DLD1 (cell line): ENCODE data around the gene GIGYF1.
"Not testable (repeated sequence)": the region's sequence is repeated elsewhere in the genome, so short reads cannot be mapped to it uniquely, and the experiment has no call there.

ENCODE experiments used
- in situ Hi-C: cut with HindIII; loops from 2 replicates; pipeline ENCODE4 v1.10.0; 2017; ENCODE audit warnings: low sequenced_read_pairs

GIGYF1 gene

GRCh38 chr7:100673302-100673941 lies 20.6 kb downstream of the GIGYF1 start, which contains the start of gene GNB2:
Gene GNB2 (plus strand): TSS chr7:100673740. CDS start chr7:100676266, 2,526 bp downstream.
- in situ Hi-C loops, result no loop called here

GRCh38 chr7:100671353-100672327 lies 22.4 kb downstream of the GIGYF1 start:
- in situ Hi-C loops, result no loop called here

GRCh38 chr7:100670074-100670473 lies 24.0 kb downstream of the GIGYF1 start:
- in situ Hi-C loops, result no loop called here

GRCh38 chr7:100669106-100669505 lies 24.9 kb downstream of the GIGYF1 start:
- in situ Hi-C loops, result not testable (repeated sequence)

GRCh38 chr7:100668069-100668449 lies 26.0 kb downstream of the GIGYF1 start:
- in situ Hi-C loops, result no loop called here

GRCh38 chr7:100667331-100668068 lies 26.6 kb downstream of the GIGYF1 start:
- in situ Hi-C loops, result no loop called here

GRCh38 chr7:100665168-100665726 lies 28.8 kb downstream of the GIGYF1 start:
- in situ Hi-C loops, result no loop called here

- in situ Hi-C loops, result not testable (repeated sequence)
Measured at GRCh38 chr7:100662194-100662776, 31.8 kb downstream of the GIGYF1 start.

- in situ Hi-C loops, result no loop called here
Measured at GRCh38 chr7:100655908-100656674, 38.0 kb downstream of the GIGYF1 start, which contains the start of gene ACTL6B. Gene ACTL6B (minus strand): TSS chr7:100656448. CDS start chr7:100656354, 94 bp downstream.

- in situ Hi-C loops, result no loop called here
Measured at GRCh38 chr7:100654908-100655831, 38.9 kb downstream of the GIGYF1 start.

- in situ Hi-C loops, result no loop called here
Measured at GRCh38 chr7:100649826-100650565, 44.1 kb downstream of the GIGYF1 start.

GRCh38 chr7:100642534-100642907 lies 51.5 kb downstream of the GIGYF1 start:
- in situ Hi-C loops, result no loop called here

GRCh38 chr7:100641860-100642533 lies 52.1 kb downstream of the GIGYF1 start:
- in situ Hi-C loops, result no loop called here

GRCh38 chr7:100641463-100641859 lies 52.6 kb downstream of the GIGYF1 start, which contains the start of gene TFR2:
Gene TFR2 (minus strand): TSS chr7:100641552. CDS start chr7:100641509, 43 bp downstream.
- in situ Hi-C loops, result no loop called here

GRCh38 chr7:100640517-100641440 lies 53.3 kb downstream of the GIGYF1 start:
- in situ Hi-C loops, result no loop called here

GRCh38 chr7:100639995-100640516 lies 54.0 kb downstream of the GIGYF1 start:
- in situ Hi-C loops, result no loop called here
